Fibroblast of villous mesenchyme (primary cell): ENCODE measurements around the gene ALKBH4. TPM values are rescaled to one million over a fixed set of nuclear protein-coding genes. Genes with fewer than 3 reads are reported as not detected.
"Not testable (repeated sequence)": the region's sequence is repeated elsewhere in the genome, so short reads cannot be mapped to it uniquely, and the experiment has no call there.

Experiments used
- DNase-seq: peaks from one replicate; pipeline ENCODE4 v3.0.0-alpha.2; 2010; ENCODE audit warnings: low read depth
- H3K4me3 ChIP-seq: 2 replicates; pipeline ENCODE4 v1.5.1; 2011; ENCODE audit warnings: low read depth, mild to moderate bottlenecking, low read length
- total RNA-seq: library from RNA; depleted of rRNA; stranded (reverse); fragments of >200 nt; gene quantifications from 2 replicates; pipeline ENCODE4 v1.2.3, GENCODE V29; 2012
- TF ChIP-seq, protein P1 (sequence below): IDR thresholded peaks from 2 replicates; pipeline ENCODE4 v1.5.1; 2012; ENCODE audit warnings: low read depth, mild to moderate bottlenecking, low read length; ENCODE audit not compliant: insufficient read depth

Gene ALKBH4
- total RNA-seq, 1 donor, result 10.8 TPM

DNA sequence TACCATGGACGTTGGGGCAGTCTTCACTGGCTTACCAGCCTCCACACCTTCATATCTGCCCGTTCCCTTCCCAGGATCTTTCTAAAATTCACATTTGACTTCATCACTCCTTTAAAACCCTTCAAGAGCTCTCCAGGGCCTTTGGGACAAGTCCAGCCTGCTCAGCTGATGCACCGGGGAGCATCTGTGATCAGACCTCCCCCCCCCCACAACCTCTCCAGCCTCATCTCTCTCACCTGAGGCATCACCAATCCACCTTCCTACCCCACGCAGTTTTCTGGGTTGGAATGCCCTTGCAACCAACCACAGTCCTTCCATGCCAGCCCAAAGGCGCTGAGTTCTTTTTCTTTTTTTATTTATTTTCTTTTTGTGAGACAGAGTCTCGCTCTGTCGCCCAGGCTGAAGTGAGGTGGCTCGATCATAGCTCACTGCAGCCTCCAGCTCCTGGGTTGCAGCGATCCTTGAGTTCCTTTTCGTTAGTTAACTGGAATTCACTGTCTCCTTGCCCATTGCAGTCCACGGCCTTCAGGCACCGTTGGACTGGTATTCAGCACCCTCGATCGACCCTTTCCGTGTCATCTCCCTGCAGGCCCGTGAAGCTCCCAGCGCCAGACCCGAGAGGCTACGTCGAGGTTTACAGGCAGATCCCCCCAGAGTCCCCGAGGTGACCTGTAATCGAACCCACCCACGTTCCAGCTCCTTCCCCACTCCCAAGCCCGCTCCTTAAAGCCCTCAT lies 654 bp downstream of the ALKBH4 start:
- TF ChIP-seq, protein P1, sequence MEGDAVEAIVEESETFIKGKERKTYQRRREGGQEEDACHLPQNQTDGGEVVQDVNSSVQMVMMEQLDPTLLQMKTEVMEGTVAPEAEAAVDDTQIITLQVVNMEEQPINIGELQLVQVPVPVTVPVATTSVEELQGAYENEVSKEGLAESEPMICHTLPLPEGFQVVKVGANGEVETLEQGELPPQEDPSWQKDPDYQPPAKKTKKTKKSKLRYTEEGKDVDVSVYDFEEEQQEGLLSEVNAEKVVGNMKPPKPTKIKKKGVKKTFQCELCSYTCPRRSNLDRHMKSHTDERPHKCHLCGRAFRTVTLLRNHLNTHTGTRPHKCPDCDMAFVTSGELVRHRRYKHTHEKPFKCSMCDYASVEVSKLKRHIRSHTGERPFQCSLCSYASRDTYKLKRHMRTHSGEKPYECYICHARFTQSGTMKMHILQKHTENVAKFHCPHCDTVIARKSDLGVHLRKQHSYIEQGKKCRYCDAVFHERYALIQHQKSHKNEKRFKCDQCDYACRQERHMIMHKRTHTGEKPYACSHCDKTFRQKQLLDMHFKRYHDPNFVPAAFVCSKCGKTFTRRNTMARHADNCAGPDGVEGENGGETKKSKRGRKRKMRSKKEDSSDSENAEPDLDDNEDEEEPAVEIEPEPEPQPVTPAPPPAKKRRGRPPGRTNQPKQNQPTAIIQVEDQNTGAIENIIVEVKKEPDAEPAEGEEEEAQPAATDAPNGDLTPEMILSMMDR, result no peak

DNA sequence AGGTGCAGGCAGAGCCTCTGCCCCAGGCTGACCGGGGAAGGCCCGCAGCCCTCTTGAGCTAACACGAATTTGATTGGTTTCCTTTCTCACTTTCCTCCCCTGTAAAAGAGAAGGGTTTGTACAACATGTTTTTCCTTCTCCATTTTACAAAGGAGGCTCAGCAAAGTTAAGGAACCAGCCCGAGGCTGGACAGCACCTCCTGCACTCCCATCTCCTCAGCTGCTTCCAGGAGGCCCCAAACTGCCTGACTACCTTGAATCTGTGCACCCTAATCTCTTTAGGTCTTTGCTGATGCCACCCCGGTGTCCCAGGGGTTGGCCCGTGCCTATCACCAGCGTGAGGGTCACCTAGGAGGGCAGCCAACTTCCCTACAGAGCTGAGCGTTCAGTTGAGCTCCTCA lies 4.2 kb downstream of the ALKBH4 start:
- no peak for DNase-seq
- H3K4me3 ChIP-seq, result no peak overlapping the region
- TF ChIP-seq, protein P1, result no peak

More for the DNA sequence above, 654 bp downstream of the ALKBH4 start:
- peak; percentile 6 for DNase-seq
- H3K4me3 ChIP-seq, result peak overlapping the region; percentile 100

DNA sequence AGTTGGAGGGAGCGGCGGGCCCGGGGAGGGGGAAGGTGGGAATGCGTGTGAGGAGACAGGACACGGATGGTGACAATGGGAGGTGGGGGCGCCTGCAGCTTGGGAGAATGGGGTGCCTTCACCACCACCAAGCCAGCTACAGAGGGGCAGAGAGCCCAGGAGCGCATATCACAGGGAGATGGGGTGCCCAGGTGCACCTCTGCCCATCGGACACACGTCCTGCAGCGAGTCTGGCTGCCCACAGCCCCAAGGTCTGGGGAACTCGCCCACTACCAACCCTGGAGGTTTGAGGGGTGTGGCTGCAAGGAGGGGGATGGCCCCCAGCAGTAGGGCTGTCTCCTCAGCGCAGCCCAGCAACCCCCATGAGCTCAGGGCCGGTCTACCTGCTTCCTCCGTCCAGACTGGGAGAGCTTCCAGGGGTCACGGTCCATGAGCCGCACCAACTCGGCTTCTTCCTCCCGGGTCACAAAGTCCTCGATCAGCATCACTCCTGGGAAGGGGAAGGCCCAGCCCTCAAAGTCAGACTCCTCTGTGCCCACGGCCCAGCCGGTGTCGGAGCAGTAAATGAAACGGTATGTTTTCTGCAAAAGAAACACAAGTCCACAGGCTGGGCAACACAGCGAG lies 5.3 kb downstream of the ALKBH4 start:
- TF ChIP-seq, protein P1, result no peak
- no peak for DNase-seq
- no peak overlapping the region for H3K4me3 ChIP-seq

DNA sequence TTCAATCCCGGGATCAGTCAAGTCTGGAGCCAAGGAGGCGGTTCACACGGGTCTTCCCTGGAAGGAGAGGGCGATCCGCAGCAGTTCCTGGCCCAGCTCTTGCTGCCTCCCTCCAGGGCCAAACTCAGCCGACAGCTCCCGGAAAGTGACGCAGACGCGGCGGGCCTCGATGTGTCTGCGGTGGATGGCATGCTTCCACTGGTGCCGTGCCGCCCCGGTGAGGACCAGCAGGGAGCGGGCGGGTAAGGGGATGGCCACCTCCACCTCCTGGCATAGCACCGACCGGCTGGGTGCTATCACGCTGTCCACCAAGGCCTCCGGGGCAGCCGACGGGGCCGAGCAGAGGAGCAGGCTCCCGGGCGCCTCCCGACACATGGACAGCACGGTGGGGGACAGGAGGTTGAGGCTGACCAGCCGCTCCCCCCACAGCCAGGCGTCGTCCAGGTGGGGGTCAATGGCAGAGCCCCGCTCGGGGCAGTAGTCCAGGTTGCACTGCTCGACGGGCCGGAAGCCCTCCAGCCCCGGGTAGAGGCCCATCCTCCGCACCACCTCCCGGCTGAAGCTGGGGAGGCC lies 7.2 kb downstream of the ALKBH4 start:
- H3K4me3 ChIP-seq, result no peak overlapping the region
- no peak for DNase-seq
- TF ChIP-seq, protein P1, result no peak

DNA sequence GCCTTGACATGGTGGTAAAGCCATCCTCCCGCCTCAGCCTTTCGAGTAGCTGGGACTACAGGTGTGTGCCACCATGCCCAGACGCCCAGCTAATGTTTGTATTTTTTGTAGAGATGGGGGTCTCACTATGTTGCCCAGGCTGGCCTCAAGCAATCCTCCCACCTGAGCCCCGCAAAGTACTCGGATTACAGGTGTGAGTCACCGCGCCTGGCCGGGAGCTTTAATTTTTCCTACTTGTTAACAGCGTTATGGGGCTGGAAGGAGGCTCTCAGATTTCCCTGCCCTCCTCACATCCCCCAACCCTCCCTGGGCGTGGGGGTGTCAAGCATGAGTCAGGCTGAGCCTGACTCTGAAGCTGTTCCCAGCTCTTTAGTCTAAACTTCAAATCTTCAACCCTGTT lies 8.3 kb downstream of the ALKBH4 start:
- TF ChIP-seq, protein P1, result no peak
- DNase-seq, result peak; percentile 21
- H3K4me3 ChIP-seq, result no peak overlapping the region

DNA sequence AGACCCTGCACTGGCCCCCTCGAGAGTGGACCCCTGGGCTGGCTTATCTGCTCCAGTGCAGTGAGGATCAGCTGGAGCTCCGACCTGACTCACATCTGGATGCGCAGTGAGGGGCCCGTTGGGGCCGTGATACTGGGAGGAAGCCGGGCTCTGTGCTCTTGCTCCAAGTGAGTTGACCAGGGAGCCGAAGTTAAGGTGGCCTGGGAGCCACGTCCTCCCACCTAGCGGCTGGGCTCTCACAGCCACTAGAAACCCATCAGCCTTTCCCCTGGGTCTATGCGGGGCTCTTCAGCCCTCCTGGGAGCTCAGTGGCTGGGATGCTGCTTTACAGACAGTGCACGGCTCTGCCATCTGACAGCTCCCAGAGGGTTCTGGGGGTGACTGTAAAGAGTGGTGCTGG lies 9.1 kb downstream of the ALKBH4 start:
- H3K4me3 ChIP-seq, result no peak overlapping the region
- DNase-seq, result no peak
- TF ChIP-seq, protein P1, result no peak

DNA sequence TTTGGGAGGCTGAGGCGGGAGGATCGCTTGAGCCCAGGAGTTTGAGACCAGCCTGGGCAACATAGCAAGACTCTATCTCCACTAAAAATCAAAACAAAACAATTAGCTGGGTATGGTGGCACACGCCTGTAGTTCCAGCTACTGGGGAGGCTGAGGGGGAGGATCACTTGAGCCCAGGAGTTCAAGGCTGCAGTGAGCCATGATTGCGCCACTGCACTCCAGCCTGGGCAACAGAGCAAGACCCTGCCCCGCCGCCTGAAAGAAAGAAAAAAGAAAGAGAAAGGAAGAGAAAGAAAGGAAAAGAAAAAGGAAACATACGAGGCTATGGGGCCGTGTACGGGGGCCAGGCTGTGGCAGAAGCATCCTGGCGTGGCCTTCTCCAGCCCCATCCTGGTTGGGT lies 9.7 kb downstream of the ALKBH4 start:
- not testable (repeated sequence) for DNase-seq, H3K4me3 ChIP-seq
